GM19395 (cell line): Measurements from ENCODE around the gene PGM3.

Source experiments
- ATAC-seq: cut with Tn5 transposase; IDR thresholded peaks from one replicate; pipeline ENCODE4 v1.9.1; 2021; ENCODE audit warnings: mild to moderate bottlenecking, moderate library complexity; ENCODE audit not compliant: unreplicated experiment

PGM3 gene

DNA sequence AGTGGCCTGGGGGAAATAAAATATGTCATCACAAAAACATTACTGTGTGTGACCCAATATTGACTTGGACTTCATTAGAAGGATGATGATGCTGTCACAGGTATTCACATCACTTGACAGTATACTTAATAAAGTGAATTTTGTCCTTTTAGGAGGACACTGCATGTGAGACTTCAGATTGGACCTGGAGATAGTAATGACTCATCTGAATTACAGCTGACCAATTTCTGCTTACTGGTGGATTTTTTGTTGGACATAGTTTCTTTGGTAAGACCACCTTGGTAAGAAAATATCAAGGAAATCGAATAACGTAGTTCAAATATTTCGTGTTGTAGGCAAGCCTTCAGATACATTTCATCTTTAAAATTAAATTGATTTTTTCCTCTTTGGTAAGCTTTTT lies 68.5 kb downstream of the PGM3 start:
- ATAC-seq, result no peak

DNA sequence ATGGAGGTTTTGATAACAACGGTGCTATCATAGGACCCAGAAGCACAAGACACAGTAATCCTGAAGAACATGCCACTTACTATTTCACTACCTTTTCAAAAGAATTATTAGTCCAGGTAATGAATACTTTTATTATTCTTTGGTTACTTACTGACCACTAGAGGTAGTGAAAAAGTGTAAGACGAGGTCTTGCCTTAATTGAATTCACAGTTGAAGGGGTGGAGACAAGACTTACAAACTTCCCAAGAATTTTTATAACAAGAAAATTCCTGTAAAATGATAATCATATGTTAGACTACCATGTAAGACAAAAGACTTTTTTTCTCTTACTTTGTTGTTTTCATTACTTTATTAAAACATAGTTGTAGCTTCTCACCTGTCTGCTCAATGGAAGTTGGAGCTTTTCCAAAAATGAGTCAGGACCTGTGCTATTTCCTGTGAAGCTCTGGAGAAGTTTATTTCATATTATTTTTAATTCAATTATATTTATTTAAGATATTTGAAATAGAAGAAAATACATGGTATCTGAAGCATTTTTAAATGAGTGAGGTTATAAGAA lies 73.2 kb downstream of the PGM3 start:
- ATAC-seq, result no peak

DNA sequence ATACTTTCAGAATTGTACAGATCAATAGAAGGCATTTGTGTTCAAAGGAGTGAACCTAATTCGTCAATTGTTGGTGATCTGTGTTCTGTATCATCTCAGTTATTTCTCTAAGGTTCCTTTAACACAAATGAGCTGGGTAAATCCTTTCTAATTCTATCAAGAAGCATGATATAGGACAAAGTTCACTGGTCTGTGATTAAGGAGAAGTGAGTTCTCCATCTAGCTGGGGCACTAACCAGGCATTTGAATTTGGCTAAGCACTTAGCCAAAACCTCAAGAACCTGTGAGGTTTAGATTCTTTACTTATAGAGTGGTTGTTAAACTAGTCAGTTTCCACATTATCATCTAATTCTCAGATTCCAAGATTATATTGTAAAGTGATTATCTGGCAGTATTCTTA lies 75.3 kb downstream of the PGM3 start:
- ATAC-seq, result no peak
